Smooth muscle cell of the brain vasculature (primary cell): ENCODE results near the gene TBCE.

Source experiments
- DNase-seq: peaks from one replicate; pipeline ENCODE4 v3.0.0-alpha.2; 2012; ENCODE audit warnings: low read depth, low spot score

TBCE gene

GRCh38 chr1:235367000-235367908, at the start of gene TBCE:
Gene TBCE, plus strand, starts transcription at chr1:235367427. Its CDS starts 12,623 bp downstream, at chr1:235380050.
- DNase-seq = peak; percentile 91

GRCh38 chr1:235319255-235319654, 48.0 kb upstream of the TBCE start:
- DNase-seq = no peak

- DNase-seq = no peak
These were observed 46.6 kb upstream of the TBCE start for GRCh38 chr1:235320521-235321179.

- no peak for DNase-seq
These were observed 42.9 kb upstream of the TBCE start for GRCh38 chr1:235324296-235324695.

GRCh38 chr1:235325139-235325538, 42.1 kb upstream of the TBCE start:
- DNase-seq = no peak

- DNase-seq = no peak
These were observed 41.4 kb upstream of the TBCE start for GRCh38 chr1:235325854-235326253.

GRCh38 chr1:235326719-235327558, 40.3 kb upstream of the TBCE start:
- no peak for DNase-seq

- DNase-seq = no peak
These were observed 39.5 kb upstream of the TBCE start, which contains the start of gene ARID4B for GRCh38 chr1:235327559-235328270. Gene ARID4B, minus strand, starts transcription at chr1:235328179. Its CDS starts 1,260 bp downstream, at chr1:235326919.

GRCh38 chr1:235328271-235329138, 38.7 kb upstream of the TBCE start, which contains the start of gene GGPS1:
Gene GGPS1, plus strand, starts transcription at chr1:235328570. Its CDS starts 6,695 bp downstream, at chr1:235335265.
- DNase-seq = peak; percentile 99

- DNase-seq = peak; percentile 20
These were observed 37.9 kb upstream of the TBCE start for GRCh38 chr1:235329139-235329902.

- DNase-seq = no peak
These were observed 36.3 kb upstream of the TBCE start for GRCh38 chr1:235330918-235331285.

- DNase-seq = no peak
These were observed 35.8 kb upstream of the TBCE start for GRCh38 chr1:235331401-235331800.

GRCh38 chr1:235336903-235337302, 30.3 kb upstream of the TBCE start:
- DNase-seq = no peak

- no peak for DNase-seq
These were observed 27.5 kb upstream of the TBCE start for GRCh38 chr1:235339746-235340145.

GRCh38 chr1:235341334-235341733, 25.9 kb upstream of the TBCE start:
- DNase-seq = no peak

- DNase-seq = no peak
These were observed 25.2 kb upstream of the TBCE start for GRCh38 chr1:235342039-235342438.

- DNase-seq = no peak
These were observed 24.8 kb upstream of the TBCE start for GRCh38 chr1:235342471-235342870.

GRCh38 chr1:235343726-235344125, 23.5 kb upstream of the TBCE start:
- no peak for DNase-seq

GRCh38 chr1:235351441-235351840, 15.8 kb upstream of the TBCE start:
- DNase-seq = no peak
